ENCODE data around the gene SGMS1. TPM values are rescaled to one million over a fixed set of nuclear protein-coding genes. Genes with fewer than 3 reads are reported as not detected.

SGMS1 gene
- polyA plus RNA-seq, 2 of the 4 experiments (the other 2 are of a cell fraction): 22.7 to 28.2 TPM

- CTCF ChIA-PET: interaction anchor here (0.7 kb wide), 1 partner anchor 20 kb away, joined by 3 read pairs; no protein-coding TSS in a partner anchor
- FAIRE-seq: no peak
- no peak for ATAC-seq
- Histone ChIP-seq H3K9me3 (no peaks in the 10 kb centered on the region), H3K27ac (no peak overlapping the region), H3K4me3 (no peak overlapping the region), H3K4me2 (no peak overlapping the region), H3K4me1 (no peaks in the 10 kb centered on the region)
- 63% methylated on average over 6 of the region's 6 CpGs for WGBS (ENCODE audit: missing lambda C conversion rate)
- TF ChIP-seq HES2 (IDR thresholded peaks at IDR 0.05) (no peak), JUNB (IDR thresholded peaks at IDR 0.05) (no peak), ZFP36 (IDR thresholded peaks at IDR 0.05; ENCODE audit: borderline replicate concordance, partially characterized antibody) (no peak)
- POLR2A ChIA-PET: interaction anchor here (1.1 kb wide), 1 partner anchor 12 kb away, joined by 3 read pairs; no protein-coding TSS in a partner anchor
- no peak for DNase-seq (ENCODE audit: low read depth in 1 of 2, low spot score in 1 of 2)
Observed at GRCh38 chr10:50636618-50637579, 13.1 kb upstream of the SGMS1 start.

- FAIRE-seq (no peak), ATAC-seq (no peak), DNase-seq (ENCODE audit: low read depth in 1 of 2, low spot score in 1 of 2) (no peak)
- H3K4me1 ChIP-seq: no peaks in the 10 kb centered on the region
- H3K4me3 ChIP-seq: no peak overlapping the region
- TF ChIP-seq NPAS2 (CRISPR knock-in tag; IDR thresholded peaks at IDR 0.05; ENCODE audit: borderline replicate concordance) (no peak), EP300 (IDR thresholded peaks at IDR 0.05) (no peak), POLR2AphosphoS2 (conservative IDR thresholded peaks at IDR 0.05; ENCODE audit: low read length) (no peak), RARB (CRISPR knock-in tag; IDR thresholded peaks at IDR 0.05) (no peak), PBX3 (IDR thresholded peaks at IDR 0.05) (no peak), CHD2 (IDR thresholded peaks at IDR 0.05; ENCODE audit: low read length, partially characterized antibody) (no peak), ZNF302 (CRISPR knock-in tag; IDR thresholded peaks at IDR 0.05) (no peak), CTCF (IDR thresholded peaks at IDR 0.05) (no peak), FOSB (CRISPR knock-in tag; IDR thresholded peaks at IDR 0.05) (no peak), PHF8 (IDR thresholded peaks at IDR 0.05; ENCODE audit: borderline replicate concordance, low read depth) (no peak), KDM5A (IDR thresholded peaks at IDR 0.05) (no peak), GATA3 (IDR thresholded peaks at IDR 0.05; ENCODE audit: borderline replicate concordance) (no peak), USF2 (IDR thresholded peaks at IDR 0.05) (no peak), MAFK (IDR thresholded peaks at IDR 0.05; ENCODE audit: partially characterized antibody) (no peak), TP53 (CRISPR knock-in tag; IDR thresholded peaks at IDR 0.05) (no peak), ESRRA (IDR thresholded peaks at IDR 0.05; ENCODE audit: borderline replicate concordance, low read length) (no peak)
- ChIA-PET POLR2A (interaction anchor here (1.0 kb wide), 1 partner anchor 11 kb away, joined by 3 read pairs; no protein-coding TSS in a partner anchor), CTCF (interaction anchor here (1.8 kb wide), 1 partner anchor 12 kb away, joined by 5 read pairs; the partner anchor contains the start of gene SGMS1)
- no peak overlapping the region for H3K27ac ChIP-seq
- H3K9me3 ChIP-seq: no peaks in the 10 kb centered on the region
- H3K4me2 ChIP-seq: no peak overlapping the region
- 88% methylated on average over 1 of the region's 1 CpG for WGBS (ENCODE audit: missing lambda C conversion rate)
Observed at GRCh38 chr10:50635286-50635685, 11.5 kb upstream of the SGMS1 start.

Data from A549 (cell line).